Upper lobe of left lung (tissue), 4 donors: Measurements from ENCODE around the gene SETD4.

Experiments
- CTCF ChIP-seq, 6 experiments: fragments of 450-650 bp in 4 of 6; fragments of 200-600 bp in 2 of 6; sonication (generic) in 2 of 6; IDR thresholded peaks; one replicate each; pipeline ENCODE4 v1.5.1; 2016 to 2019; ENCODE audit warnings: antibody characterized with exemption in 6 of 6
- POLR2A ChIP-seq, 4 donors: fragments of 450-650 bp; IDR thresholded peaks; one replicate each; pipeline ENCODE4 v1.5.1; 2016 to 2017; ENCODE audit warnings: antibody characterized with exemption in 4 of 4, mild to moderate bottlenecking in 2 of 4

GRCh38 chr21:35996217-35996616 is 64.1 kb downstream of the SETD4 start:
- TF ChIP-seq CTCF (IDR thresholded peaks at IDR 0.05) (no peak), POLR2A (IDR thresholded peaks at IDR 0.05) (no peak)
